Esophagus muscularis mucosa (tissue), 3 donors: ENCODE results near the gene TMEM225B.

Experiments used
- CTCF ChIP-seq, 3 experiments: fragments of 200-600 bp in 2 of 3; fragments of 450-650 bp in 1 of 3; sonication (generic) in 2 of 3; IDR thresholded peaks; one replicate each; pipeline ENCODE4 v1.5.1; 2017 to 2019; ENCODE audit warnings: antibody characterized with exemption in 3 of 3, mild to moderate bottlenecking in 2 of 3, moderate library complexity in 1 of 3
- POLR2A ChIP-seq: fragments of 450-650 bp; IDR thresholded peaks from one replicate; pipeline ENCODE4 v1.6.1; 2017; ENCODE audit warnings: antibody characterized with exemption, moderate library complexity, mild to moderate bottlenecking, low read depth
- POLR2AphosphoS5 ChIP-seq, 2 donors: sonication (generic); formaldehyde crosslinking; IDR thresholded peaks; one replicate each; pipeline ENCODE4 v1.6.1; 2017; ENCODE audit warnings: antibody characterized with exemption in 2 of 2

GRCh38 chr7:99623091-99623693, 25.1 kb downstream of the TMEM225B start:
- TF ChIP-seq POLR2AphosphoS5 (IDR thresholded peaks at IDR 0.05) (no peak), CTCF (IDR thresholded peaks at IDR 0.05) (no peak), POLR2A (no peak)
